Mesendoderm (in vitro differentiated cells): ENCODE measurements around the gene SLC5A9.
"Not testable (repeated sequence)": the region's sequence is repeated elsewhere in the genome, so short reads cannot be mapped to it uniquely, and the experiment has no call there.

ENCODE experiments used
- DNase-seq: peaks from one replicate; pipeline ENCODE4 v3.0.0; 2013
- H2AK5ac ChIP-seq: 2 replicates; pipeline ENCODE4 v1.6.1; 2013; ENCODE audit warnings: low read length, inconsistent platforms
- H2BK120ac ChIP-seq: 2 replicates; pipeline ENCODE4 v1.6.1; 2013; ENCODE audit warnings: low read depth, mild to moderate bottlenecking, low read length, moderate library complexity, mixed read lengths
- H2BK15ac ChIP-seq: replicated peaks from 2 replicates; pipeline ENCODE4 v1.6.1; 2013; ENCODE audit warnings: low read depth, mild to moderate bottlenecking, moderate library complexity
- H2BK5ac ChIP-seq: 2 replicates; pipeline ENCODE4 v1.6.1; 2013; ENCODE audit warnings: low read length, inconsistent platforms
- H3K18ac ChIP-seq: 2 replicates; pipeline ENCODE4 v1.6.1; 2013; ENCODE audit warnings: mild to moderate bottlenecking, low read length, mixed read lengths
- H3K23ac ChIP-seq: one replicate; pipeline ENCODE4 v1.6.1; 2013; ENCODE audit warnings: low read length
- H3K27ac ChIP-seq: 2 replicates; pipeline ENCODE4 v1.5.1; 2013; ENCODE audit warnings: low read depth, mild to moderate bottlenecking, inconsistent platforms, low read length, moderate library complexity
- H3K27me3 ChIP-seq: 2 replicates; pipeline ENCODE4 v1.6.1; 2013; ENCODE audit warnings: low read length, control low read depth, mild to moderate bottlenecking, inconsistent platforms; ENCODE audit not compliant: insufficient read depth, poor library complexity
- H3K36me3 ChIP-seq: 2 replicates; pipeline ENCODE4 v1.6.1; 2013; ENCODE audit warnings: low read length, inconsistent platforms; ENCODE audit not compliant: control insufficient read depth, insufficient read depth
- H3K4ac ChIP-seq: one replicate; pipeline ENCODE4 v1.6.1; 2013; ENCODE audit warnings: low read depth, mild to moderate bottlenecking, low read length, moderate library complexity
- H3K4me1 ChIP-seq: 2 replicates; pipeline ENCODE4 v1.6.1; 2013; ENCODE audit warnings: low read depth, low read length, inconsistent platforms; ENCODE audit not compliant: control insufficient read depth
- H3K4me2 ChIP-seq: 2 replicates; pipeline ENCODE4 v1.6.1; 2013; ENCODE audit warnings: low read length
- H3K4me3 ChIP-seq: 2 replicates; pipeline ENCODE4 v1.5.1; 2013; ENCODE audit warnings: mild to moderate bottlenecking, low read length
- H3K56ac ChIP-seq: one replicate; pipeline ENCODE4 v1.6.1; 2013; ENCODE audit warnings: low read length
- H3K79me1 ChIP-seq: 2 replicates; pipeline ENCODE4 v1.6.1; 2013; ENCODE audit warnings: low read length, inconsistent platforms
- H3K79me2 ChIP-seq: 2 replicates; pipeline ENCODE4 v1.6.1; 2013; ENCODE audit warnings: mild to moderate bottlenecking, low read length; ENCODE audit not compliant: control insufficient read depth, insufficient read depth
- H3K9ac ChIP-seq: 2 replicates; pipeline ENCODE4 v1.6.1; 2013; ENCODE audit warnings: low read length, inconsistent platforms
- H4K5ac ChIP-seq: one replicate; pipeline ENCODE4 v1.6.1; 2013; ENCODE audit warnings: low read length
- H4K8ac ChIP-seq: one replicate; pipeline ENCODE4 v1.6.1; 2013; ENCODE audit warnings: low read depth, mild to moderate bottlenecking, control low read depth, low read length, moderate library complexity
- WGBS: extraction: QIAGEN DNeasy Blood & Tissue Kit; methylation state at CpG from one replicate; pipeline ENCODE4 v1.1.7; 2013; ENCODE audit warnings: low lambda C conversion rate, missing lambda C conversion rate; ENCODE audit not compliant: insufficient coverage; ENCODE audit errors: extremely low coverage; 5-methylcytosine and 5-hydroxymethylcytosine counted together

Gene SLC5A9

DNA sequence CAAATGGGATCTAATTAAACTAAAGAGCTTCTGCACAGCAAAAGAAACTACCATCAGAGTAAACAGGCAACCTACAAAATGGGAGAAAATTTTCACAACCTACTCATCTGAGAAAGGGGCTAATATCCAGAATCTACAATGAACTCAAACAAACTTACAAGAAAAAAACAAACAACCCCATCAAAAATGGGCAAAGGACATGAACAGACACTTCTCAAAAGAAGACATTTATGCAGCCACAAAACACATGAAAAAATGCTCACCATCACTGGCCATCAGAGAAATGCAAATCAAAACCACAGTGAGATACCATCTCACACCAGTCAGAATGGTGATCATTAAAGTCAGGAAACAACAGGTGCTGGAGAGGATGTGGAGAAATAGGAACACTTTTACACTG, 59.8 kb downstream of the SLC5A9 start:
- not testable (repeated sequence) for H3K4me2 ChIP-seq, H3K18ac ChIP-seq, H2AK5ac ChIP-seq, H3K9ac ChIP-seq, H3K4me3 ChIP-seq, H2BK15ac ChIP-seq, H3K4ac ChIP-seq, H3K36me3 ChIP-seq, H3K79me2 ChIP-seq, H3K79me1 ChIP-seq, H4K5ac ChIP-seq, H3K27me3 ChIP-seq, H4K8ac ChIP-seq, H3K4me1 ChIP-seq, H3K56ac ChIP-seq, H3K23ac ChIP-seq, H2BK5ac ChIP-seq, H2BK120ac ChIP-seq, H3K27ac ChIP-seq, DNase-seq

DNA sequence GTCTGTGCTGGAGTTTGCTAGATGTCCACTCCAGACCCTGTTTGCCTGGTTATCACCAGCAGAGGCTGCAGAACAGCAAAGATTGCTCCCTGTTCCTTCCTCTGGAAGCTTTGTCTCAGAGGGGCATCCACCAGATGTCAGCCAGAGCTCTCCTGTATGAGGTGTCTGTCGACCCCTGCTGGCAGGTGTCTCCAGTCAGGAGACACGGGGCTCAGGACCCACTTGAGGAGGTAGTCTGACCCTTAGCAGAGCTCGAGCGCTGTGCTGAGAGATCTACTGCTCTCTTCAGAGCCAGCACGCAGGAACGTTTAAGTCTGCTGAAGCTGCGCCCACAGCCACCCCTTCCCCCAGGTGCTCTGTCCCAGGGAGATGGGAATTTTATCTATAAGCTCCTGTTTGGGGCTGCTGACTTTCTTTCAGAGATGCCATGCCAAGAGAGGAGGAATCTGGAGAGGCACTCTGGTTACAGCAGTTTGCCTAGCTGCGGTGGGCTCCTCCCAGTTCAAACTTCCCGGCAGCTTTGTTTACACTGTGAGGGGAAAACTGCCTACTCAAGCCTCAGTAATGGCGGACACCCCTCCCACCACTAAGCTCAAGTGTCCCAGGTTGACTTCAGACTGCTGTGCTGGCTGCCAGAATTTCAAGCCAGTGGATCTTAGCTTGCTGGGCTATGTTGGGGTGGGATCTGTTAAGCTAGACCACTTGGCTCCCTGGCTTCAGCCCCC, 62.3 kb downstream of the SLC5A9 start:
- not testable (repeated sequence) for H2BK15ac ChIP-seq, H3K4me3 ChIP-seq, H3K4me2 ChIP-seq, H2BK120ac ChIP-seq, H2AK5ac ChIP-seq, H4K8ac ChIP-seq, H3K56ac ChIP-seq, H2BK5ac ChIP-seq, H4K5ac ChIP-seq, H3K27ac ChIP-seq, H3K79me1 ChIP-seq, H3K4me1 ChIP-seq, H3K4ac ChIP-seq, H3K9ac ChIP-seq, H3K79me2 ChIP-seq, H3K27me3 ChIP-seq, H3K23ac ChIP-seq, H3K18ac ChIP-seq, H3K36me3 ChIP-seq
- peak; percentile 32 for DNase-seq
- no CpG with 5 or more reads among the region's 10 CpGs for WGBS

- no peaks in the 10 kb centered on the region for H3K36me3 ChIP-seq
- no peak overlapping the region for H2BK5ac ChIP-seq
- H4K5ac ChIP-seq, result no peak overlapping the region
- no peak overlapping the region for H3K27ac ChIP-seq
- no peak overlapping the region for H4K8ac ChIP-seq
- H3K4me3 ChIP-seq, result no peak overlapping the region
- no CpG with 5 or more reads among the region's 3 CpGs for WGBS
- H3K79me1 ChIP-seq, result no peaks in the 10 kb centered on the region
- H2AK5ac ChIP-seq, result no peak overlapping the region
- no peak overlapping the region for H3K23ac ChIP-seq
- no peaks in the 10 kb centered on the region for H3K4me1 ChIP-seq
- H3K56ac ChIP-seq, result no peak overlapping the region
- no peaks in the 10 kb centered on the region for H3K79me2 ChIP-seq
- no peak overlapping the region for H3K9ac ChIP-seq
- no peak for DNase-seq
- H3K27me3 ChIP-seq, result no peaks in the 10 kb centered on the region
- no peak overlapping the region for H3K4me2 ChIP-seq
- H3K4ac ChIP-seq, result no peak overlapping the region
- no peak overlapping the region for H2BK15ac ChIP-seq
- no peak overlapping the region for H2BK120ac ChIP-seq
- no peak overlapping the region for H3K18ac ChIP-seq
Observed at GRCh38 chr1:48285525-48285924, 63.0 kb downstream of the SLC5A9 start.

DNA sequence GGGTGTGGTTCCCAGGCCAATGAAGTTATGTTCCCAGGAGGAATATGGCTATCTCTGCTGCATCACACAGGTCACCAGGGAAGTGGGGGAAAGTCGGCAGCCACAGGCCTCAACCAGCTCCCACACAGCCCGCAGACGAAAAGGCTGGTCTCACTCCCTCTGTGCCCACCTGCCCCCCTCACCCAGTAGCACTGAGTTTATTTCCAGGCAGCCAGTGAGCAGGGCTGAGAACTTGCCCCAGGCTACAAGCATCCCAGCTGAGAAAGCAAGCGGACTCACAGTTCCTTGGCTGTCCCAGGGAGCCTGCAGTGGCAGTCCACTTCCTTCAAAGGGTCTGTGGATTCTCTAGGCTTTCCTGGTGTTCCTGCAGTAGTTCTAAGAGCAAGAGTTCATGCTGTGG, 68.9 kb downstream of the SLC5A9 start:
- Histone ChIP-seq H3K4me2 (no peak overlapping the region), H3K18ac (no peak overlapping the region), H2AK5ac (no peak overlapping the region), H4K5ac (no peak overlapping the region), H3K4me1 (no peaks in the 10 kb centered on the region), H3K36me3 (no peaks in the 10 kb centered on the region), H3K23ac (no peak overlapping the region), H3K79me1 (no peaks in the 10 kb centered on the region), H3K79me2 (no peaks in the 10 kb centered on the region), H3K9ac (no peak overlapping the region), H3K56ac (no peak overlapping the region), H3K4ac (no peak overlapping the region), H3K4me3 (no peak overlapping the region), H2BK15ac (no peak overlapping the region), H2BK5ac (no peak overlapping the region), H4K8ac (no peak overlapping the region), H3K27me3 (no peaks in the 10 kb centered on the region), H3K27ac (no peak overlapping the region), H2BK120ac (no peak overlapping the region)
- peak; percentile 14 for DNase-seq
- WGBS, result no CpG with 5 or more reads among the region's 4 CpGs

- Histone ChIP-seq H3K9ac (no peak overlapping the region), H3K79me2 (no peaks in the 10 kb centered on the region), H3K27me3 (no peaks in the 10 kb centered on the region), H3K4me3 (no peak overlapping the region), H4K5ac (no peak overlapping the region), H3K4me2 (no peak overlapping the region), H3K36me3 (no peaks in the 10 kb centered on the region), H4K8ac (no peak overlapping the region), H3K18ac (no peak overlapping the region), H2BK5ac (no peak overlapping the region), H3K23ac (no peak overlapping the region), H2BK120ac (no peak overlapping the region), H3K27ac (no peak overlapping the region), H3K56ac (no peak overlapping the region), H3K4me1 (no peaks in the 10 kb centered on the region), H3K79me1 (no peaks in the 10 kb centered on the region), H3K4ac (no peak overlapping the region), H2BK15ac (no peak overlapping the region), H2AK5ac (no peak overlapping the region)
- no peak for DNase-seq
- WGBS, result no CpG with 5 or more reads among the region's 5 CpGs
Observed at GRCh38 chr1:48292706-48293105, 70.2 kb downstream of the SLC5A9 start.

- not testable (repeated sequence) for H3K23ac ChIP-seq, H2BK120ac ChIP-seq, H3K79me2 ChIP-seq, H3K4me3 ChIP-seq, DNase-seq, H4K5ac ChIP-seq, H3K27ac ChIP-seq, H3K56ac ChIP-seq, H2BK15ac ChIP-seq, H2AK5ac ChIP-seq, H3K27me3 ChIP-seq, H4K8ac ChIP-seq, H3K9ac ChIP-seq, H2BK5ac ChIP-seq, H3K4me2 ChIP-seq, H3K4me1 ChIP-seq, H3K18ac ChIP-seq, H3K4ac ChIP-seq, H3K36me3 ChIP-seq, H3K79me1 ChIP-seq
- WGBS, result no CpG with 5 or more reads among the region's 6 CpGs
Observed at GRCh38 chr1:48294094-48294493, 71.6 kb downstream of the SLC5A9 start.
